ENCODE results near the gene ZBTB20.

The ZBTB20 gene

DNA sequence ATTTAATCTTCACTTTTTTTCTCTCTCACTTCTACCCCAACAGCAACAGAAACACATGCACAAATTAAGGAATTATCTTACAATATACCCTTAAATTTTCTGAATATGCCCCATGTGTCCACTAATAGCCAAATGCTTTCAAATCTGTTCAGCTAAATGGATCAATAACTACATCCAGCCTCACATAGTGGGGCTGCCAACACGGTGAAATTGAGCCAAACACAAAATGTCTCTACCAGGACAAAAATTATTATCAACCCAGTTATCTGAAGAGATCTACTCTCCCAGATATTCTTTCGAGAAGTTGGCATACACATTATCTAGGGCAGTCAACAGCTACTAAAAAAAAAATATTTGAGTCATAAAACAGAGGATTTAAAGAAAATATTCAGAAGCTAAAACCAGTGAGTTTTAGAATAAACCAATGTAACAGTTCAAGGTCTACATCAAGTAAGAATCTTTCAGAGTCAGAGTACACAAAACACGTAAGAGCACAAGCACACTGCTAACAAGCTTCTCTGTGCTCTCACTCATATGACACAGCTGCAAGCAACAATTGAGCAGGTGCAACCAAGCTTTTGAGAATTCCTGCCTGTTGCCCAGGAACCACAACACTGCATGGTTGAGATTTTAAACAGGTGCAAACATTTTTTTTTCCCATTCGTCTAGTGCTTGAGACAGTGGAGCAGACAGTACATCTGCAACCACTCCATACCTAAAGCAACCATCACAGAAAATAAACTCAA is 247.7 kb downstream of the ZBTB20 start:
- Histone ChIP-seq H3K27me3 (ENCODE audit: control insufficient read depth in 2 of 2, insufficient read depth in 2 of 2, low read length in 2 of 2) (no peaks in the 10 kb centered on the region), H3K9ac (ENCODE audit: low read depth in 1 of 2, low read length in 2 of 2) (no peak overlapping the region), H3K4me1 (ENCODE audit: control insufficient read depth in 2 of 2, insufficient read depth in 2 of 2, low read length in 2 of 2) (peaks cover 2 to 12% of the 10 kb centered on the region in 2 donors), H3K9me3 (ENCODE audit: control insufficient read depth in 2 of 2, low read length in 2 of 2) (no peaks in the 10 kb centered on the region), H3K27ac (ENCODE audit: low read depth in 2 of 2, low read length in 2 of 2) (no peak overlapping the region), H3K4me3 (ENCODE audit: low read length in 2 of 2) (no peak overlapping the region), H3K36me3 (ENCODE audit: control insufficient read depth in 2 of 2, insufficient read depth in 2 of 2, low read length in 2 of 2) (no peaks in the 10 kb centered on the region)

DNA sequence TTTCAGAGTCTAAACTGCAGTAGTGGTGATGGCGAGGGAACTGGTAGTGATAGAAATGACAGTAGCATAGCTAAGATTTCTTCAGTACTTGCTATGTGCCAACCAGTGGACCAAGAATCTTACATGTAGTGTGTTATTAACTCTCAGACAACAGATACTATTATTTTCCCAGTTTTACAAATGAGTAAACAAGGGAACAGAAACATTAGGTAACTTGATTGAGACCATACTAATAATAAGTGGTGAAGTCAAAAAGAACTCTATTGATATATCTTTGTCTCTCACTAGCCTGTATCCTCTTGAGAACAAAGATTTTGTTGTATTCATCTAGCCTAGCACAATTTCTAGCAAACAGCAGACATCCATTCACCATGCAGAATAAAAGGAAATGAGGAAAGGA is 250.1 kb downstream of the ZBTB20 start:
- no peak overlapping the region for H3K27ac ChIP-seq (ENCODE audit: low read depth in 2 of 2, low read length in 2 of 2)

DNA sequence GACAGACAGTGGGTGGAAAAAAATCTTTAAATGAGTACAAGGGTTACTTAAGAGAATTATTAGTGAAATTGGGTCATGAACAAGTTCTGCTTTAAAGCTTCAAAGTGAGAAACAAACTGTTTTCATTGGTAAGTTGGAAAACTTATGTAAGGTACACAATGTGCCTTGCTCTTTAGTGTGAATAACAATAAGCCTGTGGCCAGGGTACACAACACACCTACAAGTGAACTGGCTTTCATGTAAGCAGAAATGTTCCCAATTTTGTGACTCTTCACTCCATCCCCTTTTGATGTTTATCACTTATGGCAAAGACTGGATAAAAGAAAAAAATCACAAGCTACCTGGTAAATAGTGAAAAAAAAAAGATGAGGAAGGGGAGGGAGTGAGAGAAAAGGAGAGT is 253.7 kb downstream of the ZBTB20 start:
- Histone ChIP-seq H3K4me1 (ENCODE audit: control insufficient read depth in 2 of 2, insufficient read depth in 2 of 2, low read length in 2 of 2) (peaks cover 0 to 4% of the 10 kb centered on the region in 2 donors), H3K9me3 (ENCODE audit: control insufficient read depth in 2 of 2, low read length in 2 of 2) (no peaks in the 10 kb centered on the region), H3K27me3 (ENCODE audit: control insufficient read depth in 2 of 2, insufficient read depth in 2 of 2, low read length in 2 of 2) (no peaks in the 10 kb centered on the region), H3K4me3 (ENCODE audit: low read length in 2 of 2) (no peak overlapping the region), H3K27ac (ENCODE audit: low read depth in 2 of 2, low read length in 2 of 2) (no peak overlapping the region), H3K36me3 (ENCODE audit: control insufficient read depth in 2 of 2, insufficient read depth in 2 of 2, low read length in 2 of 2) (no peaks in the 10 kb centered on the region), H3K9ac (ENCODE audit: low read depth in 1 of 2, low read length in 2 of 2) (no peak overlapping the region)

More for the DNA sequence above, 250.1 kb downstream of the ZBTB20 start:
- H3K27me3 ChIP-seq (ENCODE audit: control insufficient read depth in 2 of 2, insufficient read depth in 2 of 2, low read length in 2 of 2) = no peaks in the 10 kb centered on the region
- no peaks in the 10 kb centered on the region for H3K9me3 ChIP-seq (ENCODE audit: control insufficient read depth in 2 of 2, low read length in 2 of 2)
- no peak overlapping the region for H3K9ac ChIP-seq (ENCODE audit: low read depth in 1 of 2, low read length in 2 of 2)
- no peak overlapping the region for H3K4me3 ChIP-seq (ENCODE audit: low read length in 2 of 2)
- H3K4me1 ChIP-seq (ENCODE audit: control insufficient read depth in 2 of 2, insufficient read depth in 2 of 2, low read length in 2 of 2) = peaks cover 0 to 7% of the 10 kb centered on the region in 2 donors
- no peaks in the 10 kb centered on the region for H3K36me3 ChIP-seq (ENCODE audit: control insufficient read depth in 2 of 2, insufficient read depth in 2 of 2, low read length in 2 of 2)

DNA sequence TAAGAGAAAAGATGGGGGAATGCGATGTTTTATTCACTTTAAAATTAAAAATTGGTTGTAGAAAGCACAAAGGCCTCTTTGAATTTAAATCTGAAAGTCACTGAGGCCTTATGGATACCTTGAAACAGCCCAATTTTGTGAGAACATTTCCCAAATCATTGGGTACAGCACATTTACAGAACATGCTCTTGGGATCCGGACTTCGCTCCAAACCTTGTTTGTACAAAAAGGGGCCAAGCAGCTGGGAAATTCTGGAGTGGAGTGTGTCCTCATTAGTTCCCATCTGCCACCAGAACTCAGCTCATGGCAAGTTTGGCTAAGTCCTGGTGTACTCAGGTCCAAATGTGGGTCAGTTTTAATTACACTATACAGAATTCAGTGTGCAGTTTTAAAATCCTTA is 254.2 kb downstream of the ZBTB20 start:
- H3K4me3 ChIP-seq (ENCODE audit: low read length in 2 of 2) = no peak overlapping the region
- H3K9me3 ChIP-seq (ENCODE audit: control insufficient read depth in 2 of 2, low read length in 2 of 2) = no peaks in the 10 kb centered on the region
- no peaks in the 10 kb centered on the region for H3K27me3 ChIP-seq (ENCODE audit: control insufficient read depth in 2 of 2, insufficient read depth in 2 of 2, low read length in 2 of 2)
- no peak overlapping the region for H3K9ac ChIP-seq (ENCODE audit: low read depth in 1 of 2, low read length in 2 of 2)
- no peaks in the 10 kb centered on the region for H3K36me3 ChIP-seq (ENCODE audit: control insufficient read depth in 2 of 2, insufficient read depth in 2 of 2, low read length in 2 of 2)
- no peak overlapping the region for H3K27ac ChIP-seq (ENCODE audit: low read depth in 2 of 2, low read length in 2 of 2)
- peaks cover 0 to 4% of the 10 kb centered on the region in 2 donors for H3K4me1 ChIP-seq (ENCODE audit: control insufficient read depth in 2 of 2, insufficient read depth in 2 of 2, low read length in 2 of 2)

GRCh38 chr3:114892131-114892879 is 254.8 kb downstream of the ZBTB20 start:
- Histone ChIP-seq H3K27ac (ENCODE audit: low read depth in 2 of 2, low read length in 2 of 2) (no peak overlapping the region), H3K36me3 (ENCODE audit: control insufficient read depth in 2 of 2, insufficient read depth in 2 of 2, low read length in 2 of 2) (no peaks in the 10 kb centered on the region)

DNA sequence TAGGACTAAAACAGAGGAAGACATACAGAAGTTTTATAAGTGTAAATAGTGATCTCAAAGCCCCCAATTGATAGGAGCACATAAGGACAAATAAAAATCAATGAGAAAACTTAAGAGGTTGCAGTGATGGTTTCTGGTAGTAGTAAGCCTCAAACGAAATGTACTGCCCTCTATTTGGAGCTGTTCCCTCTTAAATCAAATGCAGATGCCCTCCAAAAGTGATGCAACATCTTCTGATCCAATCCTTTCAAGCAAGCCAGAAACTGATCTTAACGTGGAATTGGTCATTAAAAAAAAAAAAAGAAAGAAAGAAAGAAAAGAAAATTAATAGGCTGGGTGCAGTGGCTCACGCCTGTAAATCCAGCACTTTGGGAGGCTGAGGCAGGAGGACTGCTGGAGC is 259.3 kb downstream of the ZBTB20 start:
- no peaks in the 10 kb centered on the region for H3K27me3 ChIP-seq (ENCODE audit: control insufficient read depth in 2 of 2, insufficient read depth in 2 of 2, low read length in 2 of 2)
- H3K27ac ChIP-seq (ENCODE audit: low read depth in 2 of 2, low read length in 2 of 2) = no peak overlapping the region
- H3K9me3 ChIP-seq (ENCODE audit: control insufficient read depth in 2 of 2, low read length in 2 of 2) = no peaks in the 10 kb centered on the region
- H3K9ac ChIP-seq (ENCODE audit: low read depth in 1 of 2, low read length in 2 of 2) = no peak overlapping the region
- H3K4me1 ChIP-seq (ENCODE audit: control insufficient read depth in 2 of 2, insufficient read depth in 2 of 2, low read length in 2 of 2) = peaks cover 0 to 4% of the 10 kb centered on the region in 2 donors
- no peak overlapping the region for H3K4me3 ChIP-seq (ENCODE audit: low read length in 2 of 2)
- no peaks in the 10 kb centered on the region for H3K36me3 ChIP-seq (ENCODE audit: control insufficient read depth in 2 of 2, insufficient read depth in 2 of 2, low read length in 2 of 2)

More at GRCh38 chr3:114892131-114892879, 254.8 kb downstream of the ZBTB20 start:
- H3K9ac ChIP-seq (ENCODE audit: low read depth in 1 of 2, low read length in 2 of 2) = no peak overlapping the region
- H3K9me3 ChIP-seq (ENCODE audit: control insufficient read depth in 2 of 2, low read length in 2 of 2) = no peaks in the 10 kb centered on the region
- H3K4me3 ChIP-seq (ENCODE audit: low read length in 2 of 2) = no peak overlapping the region
- H3K27me3 ChIP-seq (ENCODE audit: control insufficient read depth in 2 of 2, insufficient read depth in 2 of 2, low read length in 2 of 2) = no peaks in the 10 kb centered on the region
- peaks cover 0 to 4% of the 10 kb centered on the region in 2 donors for H3K4me1 ChIP-seq (ENCODE audit: control insufficient read depth in 2 of 2, insufficient read depth in 2 of 2, low read length in 2 of 2)

GRCh38 chr3:114886905-114887304 is 260.2 kb downstream of the ZBTB20 start:
- H3K36me3 ChIP-seq (ENCODE audit: control insufficient read depth in 2 of 2, insufficient read depth in 2 of 2, low read length in 2 of 2) = no peaks in the 10 kb centered on the region
- H3K9ac ChIP-seq (ENCODE audit: low read depth in 1 of 2, low read length in 2 of 2) = no peak overlapping the region
- no peak overlapping the region for H3K27ac ChIP-seq (ENCODE audit: low read depth in 2 of 2, low read length in 2 of 2)
- no peak overlapping the region for H3K4me3 ChIP-seq (ENCODE audit: low read length in 2 of 2)
- no peaks in the 10 kb centered on the region for H3K9me3 ChIP-seq (ENCODE audit: control insufficient read depth in 2 of 2, low read length in 2 of 2)
- H3K27me3 ChIP-seq (ENCODE audit: control insufficient read depth in 2 of 2, insufficient read depth in 2 of 2, low read length in 2 of 2) = no peaks in the 10 kb centered on the region
- no peaks in the 10 kb centered on the region for H3K4me1 ChIP-seq (ENCODE audit: control insufficient read depth in 2 of 2, insufficient read depth in 2 of 2, low read length in 2 of 2)

GRCh38 chr3:114884213-114884923 is 262.7 kb downstream of the ZBTB20 start:
- no peaks in the 10 kb centered on the region for H3K4me1 ChIP-seq (ENCODE audit: control insufficient read depth in 2 of 2, insufficient read depth in 2 of 2, low read length in 2 of 2)
- no peak overlapping the region for H3K27ac ChIP-seq (ENCODE audit: low read depth in 2 of 2, low read length in 2 of 2)
- no peaks in the 10 kb centered on the region for H3K27me3 ChIP-seq (ENCODE audit: control insufficient read depth in 2 of 2, insufficient read depth in 2 of 2, low read length in 2 of 2)
- H3K9ac ChIP-seq (ENCODE audit: low read depth in 1 of 2, low read length in 2 of 2) = no peak overlapping the region
- no peaks in the 10 kb centered on the region for H3K36me3 ChIP-seq (ENCODE audit: control insufficient read depth in 2 of 2, insufficient read depth in 2 of 2, low read length in 2 of 2)
- H3K9me3 ChIP-seq (ENCODE audit: control insufficient read depth in 2 of 2, low read length in 2 of 2) = no peaks in the 10 kb centered on the region
- no peak overlapping the region for H3K4me3 ChIP-seq (ENCODE audit: low read length in 2 of 2)

DNA sequence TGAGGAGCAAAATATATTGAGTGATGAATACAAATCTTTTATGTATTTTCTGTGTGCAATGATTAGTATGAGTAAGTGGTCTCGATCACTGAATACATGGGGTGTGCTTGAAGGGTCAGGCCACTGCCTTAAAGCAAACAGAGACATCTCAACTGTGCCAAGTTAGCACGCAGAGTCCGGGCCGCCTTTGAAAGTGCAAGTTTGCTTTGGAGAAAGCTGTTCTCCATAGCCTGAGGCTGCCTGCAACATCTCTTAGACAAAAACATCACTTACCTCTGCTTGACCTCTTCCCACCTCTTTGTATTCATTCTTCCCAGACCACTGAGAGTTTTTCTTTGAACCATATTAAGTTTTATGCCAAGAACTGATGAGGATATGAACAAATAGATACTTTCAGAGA is 267.0 kb downstream of the ZBTB20 start:
- no peaks in the 10 kb centered on the region for H3K27me3 ChIP-seq (ENCODE audit: control insufficient read depth in 2 of 2, insufficient read depth in 2 of 2, low read length in 2 of 2)
- H3K27ac ChIP-seq (ENCODE audit: low read depth in 2 of 2, low read length in 2 of 2) = no peak overlapping the region
- H3K9ac ChIP-seq (ENCODE audit: low read depth in 1 of 2, low read length in 2 of 2) = no peak overlapping the region
- H3K36me3 ChIP-seq (ENCODE audit: control insufficient read depth in 2 of 2, insufficient read depth in 2 of 2, low read length in 2 of 2) = no peaks in the 10 kb centered on the region
- H3K9me3 ChIP-seq (ENCODE audit: control insufficient read depth in 2 of 2, low read length in 2 of 2) = no peaks in the 10 kb centered on the region
- H3K4me1 ChIP-seq (ENCODE audit: control insufficient read depth in 2 of 2, insufficient read depth in 2 of 2, low read length in 2 of 2) = no peaks in the 10 kb centered on the region
- no peak overlapping the region for H3K4me3 ChIP-seq (ENCODE audit: low read length in 2 of 2)

Data from mucosa of rectum (tissue), 2 donors.